Fibroblast of lung (primary cell): Measurements from ENCODE around the gene IRF4.

Experiments used
- CTCF ChIP-seq, 2 donors: IDR thresholded peaks in 1 of 2; conservative IDR thresholded peaks in 1 of 2; 1 replicate in 1 of 2; 2 replicates in 1 of 2; pipeline ENCODE4 v1.5.1; 2011 to 2012; ENCODE audit warnings: low read length in 2 of 2, control low read depth in 1 of 2, inconsistent platforms in 1 of 2, low read depth in 1 of 2, mild to moderate bottlenecking in 1 of 2
- EZH2 ChIP-seq: IDR thresholded peaks from 2 replicates; pipeline ENCODE4 v1.5.1; 2012; ENCODE audit warnings: low read length, control low read depth, mild to moderate bottlenecking; ENCODE audit errors: missing control alignments

- peak; percentile 83 for TF ChIP-seq EZH2
- no peak for TF ChIP-seq CTCF (conservative IDR thresholded peaks at IDR 0.05 in 1 of 2, IDR thresholded peaks at IDR 0.05 in 1 of 2; ENCODE audit: low read depth in 1 of 2, low read length in 2 of 2)
Measured at GRCh38 chr6:393391-394221, 2.1 kb downstream of the IRF4 start.
